ENCODE data around the gene ODR4. TPM values are rescaled to one million over a fixed set of nuclear protein-coding genes. Genes with fewer than 3 reads are reported as not detected.
"Not testable (repeated sequence)": the region's sequence is repeated elsewhere in the genome, so short reads cannot be mapped to it uniquely, and the experiment has no call there.

Gene ODR4
- total and polyA plus RNA-seq, 8 donors, result 14.4 to 20.2 (median 17.5) TPM

DNA sequence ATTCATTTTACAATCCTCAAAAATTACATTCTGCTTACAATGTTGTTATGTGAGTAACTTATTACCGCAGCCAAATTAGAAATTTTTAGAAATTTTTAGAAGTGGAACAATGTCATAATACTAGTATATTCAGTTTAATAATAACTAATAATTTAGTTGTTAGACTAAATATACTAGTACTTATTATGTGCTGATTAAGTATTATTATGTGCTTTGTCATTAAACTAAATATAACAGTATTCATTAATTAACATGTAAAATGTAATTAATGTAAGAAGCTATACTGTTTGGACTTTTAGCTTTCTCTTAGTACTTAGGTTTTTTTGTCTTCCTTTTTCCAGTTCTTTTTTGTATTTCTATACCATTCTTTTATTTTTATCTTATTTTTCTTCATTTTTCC lies 15.3 kb downstream of the ODR4 start:
- peak; percentile 89 for FAIRE-seq
- Histone ChIP-seq H3K36me3 (peaks cover 0 to 60% (median 23%) of the 10 kb centered on the region in 3 donors), H3K4me3 (no peak overlapping the region), H3K9me3 (no peaks in the 10 kb centered on the region), H3K4me1 (no peaks in the 10 kb centered on the region), H3K27ac (no peak overlapping the region), H3K27me3 (no peaks in the 10 kb centered on the region)
- intact Hi-C loops (cut with DNase I), result no loop called here
- DNase-seq, result no peak
- ATAC-seq, result no peak
- TF ChIP-seq, protein P1, sequence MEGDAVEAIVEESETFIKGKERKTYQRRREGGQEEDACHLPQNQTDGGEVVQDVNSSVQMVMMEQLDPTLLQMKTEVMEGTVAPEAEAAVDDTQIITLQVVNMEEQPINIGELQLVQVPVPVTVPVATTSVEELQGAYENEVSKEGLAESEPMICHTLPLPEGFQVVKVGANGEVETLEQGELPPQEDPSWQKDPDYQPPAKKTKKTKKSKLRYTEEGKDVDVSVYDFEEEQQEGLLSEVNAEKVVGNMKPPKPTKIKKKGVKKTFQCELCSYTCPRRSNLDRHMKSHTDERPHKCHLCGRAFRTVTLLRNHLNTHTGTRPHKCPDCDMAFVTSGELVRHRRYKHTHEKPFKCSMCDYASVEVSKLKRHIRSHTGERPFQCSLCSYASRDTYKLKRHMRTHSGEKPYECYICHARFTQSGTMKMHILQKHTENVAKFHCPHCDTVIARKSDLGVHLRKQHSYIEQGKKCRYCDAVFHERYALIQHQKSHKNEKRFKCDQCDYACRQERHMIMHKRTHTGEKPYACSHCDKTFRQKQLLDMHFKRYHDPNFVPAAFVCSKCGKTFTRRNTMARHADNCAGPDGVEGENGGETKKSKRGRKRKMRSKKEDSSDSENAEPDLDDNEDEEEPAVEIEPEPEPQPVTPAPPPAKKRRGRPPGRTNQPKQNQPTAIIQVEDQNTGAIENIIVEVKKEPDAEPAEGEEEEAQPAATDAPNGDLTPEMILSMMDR (IDR thresholded peaks at IDR 0.05), result no peak
- 98 to 100% methylated on average over 1 of the region's 1 CpG for WGBS, 2 donors

DNA sequence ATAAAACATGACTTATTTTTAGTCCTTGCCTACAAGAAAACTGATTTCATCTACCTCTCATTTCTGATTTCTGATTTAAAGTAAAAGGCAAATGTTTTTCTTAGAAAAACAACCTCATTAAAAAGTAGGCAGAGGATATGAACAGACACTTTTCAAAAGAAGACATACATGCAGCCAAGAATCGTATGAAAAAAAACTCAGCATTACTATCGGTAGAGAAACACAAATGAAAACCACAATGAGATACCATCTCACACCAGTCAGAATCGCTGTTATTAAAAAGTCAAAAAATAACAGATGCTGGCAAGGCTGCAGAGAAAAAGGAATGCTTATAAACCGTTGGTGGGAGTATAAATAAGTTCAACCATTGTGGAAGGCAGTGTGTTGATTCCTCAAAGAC lies 16.2 kb downstream of the ODR4 start:
- DNase-seq (no peak), ATAC-seq (no peak), FAIRE-seq (no peak)
- H3K27ac ChIP-seq, result no peak overlapping the region
- H3K9me3 ChIP-seq, result no peaks in the 10 kb centered on the region
- H3K4me3 ChIP-seq, result no peak overlapping the region
- H3K27me3 ChIP-seq, result no peaks in the 10 kb centered on the region
- WGBS, 2 donors, result 90 to 91% methylated on average over 4 of the region's 4 CpGs
- intact Hi-C loops (cut with DNase I), result no loop called here
- TF ChIP-seq, protein P1 (IDR thresholded peaks at IDR 0.05), result no peak
- peaks cover 0 to 68% (median 23%) of the 10 kb centered on the region in 3 donors for H3K36me3 ChIP-seq
- H3K4me1 ChIP-seq, result no peaks in the 10 kb centered on the region

DNA sequence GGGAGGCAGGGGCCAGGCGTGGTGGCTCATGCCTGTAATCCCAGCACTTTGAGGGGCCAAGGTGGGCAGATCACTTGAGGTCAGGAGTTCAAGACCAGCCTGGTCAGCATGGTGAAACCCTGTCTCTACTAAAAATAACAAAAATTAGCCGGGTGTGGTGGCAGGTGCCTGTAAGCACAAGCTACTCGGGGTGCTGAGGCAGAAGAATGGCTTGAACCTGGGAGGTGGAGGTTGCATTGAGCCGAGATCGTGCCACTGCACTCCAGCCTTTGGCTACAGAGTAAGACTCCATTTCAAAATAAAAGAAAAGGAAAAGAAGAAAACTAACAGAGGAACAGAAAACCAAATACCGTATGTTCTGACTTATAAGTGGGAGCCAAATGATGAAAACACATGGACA lies 17.1 kb downstream of the ODR4 start:
- H3K4me1 ChIP-seq; H3K4me3 ChIP-seq; intact Hi-C loops (cut with DNase I); H3K9me3 ChIP-seq; H3K27ac ChIP-seq; DNase-seq; ATAC-seq; FAIRE-seq; H3K27me3 ChIP-seq: not testable (repeated sequence)
- H3K36me3 ChIP-seq, result peaks cover 0 to 76% (median 23%) of the 10 kb centered on the region in 3 donors
- WGBS, 2 donors, result 92 to 95% methylated on average over 6 of the region's 6 CpGs

DNA sequence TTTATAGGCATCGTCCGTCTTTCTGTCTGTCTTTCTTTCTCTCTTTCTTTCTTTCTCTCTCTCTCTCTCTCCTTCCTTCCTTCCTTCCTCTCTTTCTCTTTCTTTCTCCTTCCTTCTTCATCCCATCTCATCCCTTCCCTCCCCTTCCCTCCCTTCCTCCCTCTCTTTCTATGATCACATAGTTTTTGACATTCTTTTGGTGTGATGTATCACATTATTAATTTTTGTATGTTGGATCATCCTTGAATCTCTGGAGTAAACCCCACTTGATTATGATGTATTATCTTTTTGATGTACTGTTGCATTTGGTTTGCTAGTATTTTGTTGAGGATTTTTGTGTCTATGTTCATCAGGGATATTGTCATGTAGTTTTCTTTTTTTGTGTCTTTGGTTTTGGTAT lies 25.8 kb downstream of the ODR4 start:
- ATAC-seq; FAIRE-seq; H3K27ac ChIP-seq; H3K9me3 ChIP-seq; DNase-seq; H3K27me3 ChIP-seq; H3K4me1 ChIP-seq; H3K4me3 ChIP-seq; intact Hi-C loops (cut with DNase I): not testable (repeated sequence)
- H3K36me3 ChIP-seq, result peaks cover 0 to 43% (median 7%) of the 10 kb centered on the region in 3 donors
- WGBS, 2 donors, result 88 to 94% methylated on average over 2 of the region's 2 CpGs

DNA sequence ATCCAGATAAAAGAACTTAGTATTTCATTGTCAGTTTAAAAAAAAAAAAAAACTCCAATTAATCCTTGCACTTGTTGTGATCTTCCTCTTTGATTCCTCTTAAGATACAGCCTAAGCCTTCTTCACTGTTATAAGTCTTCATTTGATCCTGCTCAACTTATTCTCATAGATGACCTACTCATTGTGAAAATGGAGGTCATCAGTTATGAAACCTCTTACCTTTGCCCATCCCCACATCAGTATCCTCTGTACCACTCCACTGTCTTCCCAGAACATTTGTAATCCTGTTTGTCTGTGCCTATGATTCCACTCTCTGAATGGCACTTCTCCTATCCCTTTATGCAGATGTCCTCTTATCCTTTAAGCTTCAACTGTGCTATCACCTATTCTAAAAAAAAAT lies 28.0 kb downstream of the ODR4 start:
- peaks cover 0 to 41% (median 7%) of the 10 kb centered on the region in 3 donors for H3K36me3 ChIP-seq
- ATAC-seq, result no peak
- no peak overlapping the region for H3K4me3 ChIP-seq

DNA sequence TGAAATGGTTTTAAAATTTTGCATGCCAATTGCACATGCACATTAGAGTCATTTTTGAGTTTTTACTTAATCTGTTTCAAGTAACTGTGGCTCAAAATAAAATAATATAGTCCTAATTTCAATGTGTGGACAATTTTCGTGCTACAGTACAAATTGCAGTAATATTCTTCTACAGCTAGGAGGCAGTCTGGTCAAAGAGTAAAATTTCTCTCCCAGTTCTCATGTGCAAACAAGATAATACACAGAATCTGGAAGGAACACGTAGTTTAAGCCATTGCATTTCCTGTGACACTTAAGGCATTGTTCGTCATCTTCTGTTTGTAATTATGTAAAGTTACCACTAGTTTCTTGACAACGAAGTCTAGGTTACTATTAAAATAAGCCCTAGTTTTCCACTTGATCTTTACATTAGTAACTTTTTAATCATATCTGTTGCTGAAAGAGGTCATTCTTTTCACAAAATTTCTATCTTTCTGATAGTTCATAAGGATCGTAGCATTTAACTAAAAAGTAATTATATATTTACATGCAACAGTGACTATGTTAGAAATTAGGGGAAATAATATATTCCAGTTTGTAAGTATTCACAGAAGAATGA lies 28.9 kb downstream of the ODR4 start:
- intact Hi-C loops (cut with DNase I), result no loop called here

More for the DNA sequence above, 28.0 kb downstream of the ODR4 start:
- Histone ChIP-seq H3K27me3 (no peaks in the 10 kb centered on the region), H3K4me1 (no peaks in the 10 kb centered on the region), H3K27ac (no peak overlapping the region), H3K9me3 (no peaks in the 10 kb centered on the region)
- intact Hi-C loops (cut with DNase I), result no loop called here
- TF ChIP-seq, protein P1 (IDR thresholded peaks at IDR 0.05), result no peak
- FAIRE-seq, result no peak
- DNase-seq, result no peak

More for the DNA sequence above, 28.9 kb downstream of the ODR4 start:
- WGBS, 2 donors, result 32 to 33% methylated on average over 5 of the region's 5 CpGs
- ATAC-seq (peak; percentile 77 to 88 (median 82)), FAIRE-seq (no peak), DNase-seq (no peak)
- no peaks in the 10 kb centered on the region for H3K27me3 ChIP-seq
- no peak overlapping the region for H3K4me3 ChIP-seq
- no peaks in the 10 kb centered on the region for H3K4me1 ChIP-seq
- TF ChIP-seq, protein P1 (IDR thresholded peaks at IDR 0.05), result peak; percentile 32 to 48 (median 37)
- H3K36me3 ChIP-seq, result peaks cover 0 to 32% (median 4%) of the 10 kb centered on the region in 3 donors
- no peaks in the 10 kb centered on the region for H3K9me3 ChIP-seq
- H3K27ac ChIP-seq, result no peak overlapping the region
